GM18519 (cell line): ENCODE data around the gene TMEM184A.

Experiments used
- ATAC-seq: cut with Tn5 transposase; IDR thresholded peaks from one replicate; pipeline ENCODE4 v1.9.1; 2021; ENCODE audit warnings: mild to moderate bottlenecking, moderate library complexity; ENCODE audit not compliant: unreplicated experiment, low FRiP score

Gene TMEM184A

GRCh38 chr7:1541431-1542162 is 14.4 kb downstream of the TMEM184A start:
- ATAC-seq: no peak

- no peak for ATAC-seq
Observed at GRCh38 chr7:1540776-1541271, 15.2 kb downstream of the TMEM184A start.

GRCh38 chr7:1539882-1540775 is 15.9 kb downstream of the TMEM184A start:
- ATAC-seq: no peak

- ATAC-seq: no peak
Observed at GRCh38 chr7:1539181-1539881, 16.7 kb downstream of the TMEM184A start.

GRCh38 chr7:1538544-1539180 is 17.3 kb downstream of the TMEM184A start:
- ATAC-seq: no peak

- ATAC-seq: no peak
Observed at GRCh38 chr7:1537535-1538412, 18.2 kb downstream of the TMEM184A start.

GRCh38 chr7:1536743-1537534 is 19.1 kb downstream of the TMEM184A start:
- ATAC-seq: no peak

- ATAC-seq: no peak
Observed at GRCh38 chr7:1536455-1536742, 19.6 kb downstream of the TMEM184A start.

GRCh38 chr7:1535701-1536454 is 20.1 kb downstream of the TMEM184A start:
- no peak for ATAC-seq

GRCh38 chr7:1535100-1535458 is 20.9 kb downstream of the TMEM184A start:
- no peak for ATAC-seq

GRCh38 chr7:1534330-1535099 is 21.5 kb downstream of the TMEM184A start:
- ATAC-seq: no peak

GRCh38 chr7:1533547-1534329 is 22.3 kb downstream of the TMEM184A start:
- ATAC-seq: no peak

GRCh38 chr7:1533255-1533546 is 22.8 kb downstream of the TMEM184A start:
- no peak for ATAC-seq

GRCh38 chr7:1532456-1533254 is 23.4 kb downstream of the TMEM184A start:
- no peak for ATAC-seq

GRCh38 chr7:1531979-1532455 is 24.0 kb downstream of the TMEM184A start:
- ATAC-seq: no peak
